PC-3 (cell line): ENCODE measurements around the gene TYK2. TPM values are rescaled to one million over a fixed set of nuclear protein-coding genes. Genes with fewer than 3 reads are reported as not detected.
"Not testable (repeated sequence)": the region's sequence is repeated elsewhere in the genome, so short reads cannot be mapped to it uniquely, and the experiment has no call there.

Experiments used
- ATAC-seq: fragments of 200-7000 bp; cut with Tn5 transposase; 2 replicates; pipeline ENCODE4 v1.9.1; 2020; ENCODE audit warnings: mild to moderate bottlenecking, moderate library complexity
- BruUV-seq: library from RNA; stranded (reverse); fragments of 400-500 nt; replicated peaks from 2 replicates; lab custom pipeline; 2021; lab: Mats Ljungman, UMichigan
- CTCF ChIA-PET: fragments of 300-600 bp; sonication (Branson Sonifier 250); formaldehyde crosslinking; loops from one replicate; lab custom pipeline; 2022; ENCODE audit warnings: antibody characterized with exemption; lab: Charles Lee
- POLR2A ChIA-PET: fragments of 300-600 bp; sonication (Branson Sonifier 250); formaldehyde crosslinking; loops from one replicate; lab custom pipeline; 2022; ENCODE audit warnings: antibody characterized with exemption; ENCODE audit not compliant: unreplicated experiment; lab: Charles Lee
- DNase-seq: peaks from one replicate; pipeline ENCODE4 v3.0.0-alpha.2; 2015
- H2AFZ ChIP-seq: fragments of 300-600 bp; sonication (generic); 2 replicates; pipeline ENCODE4 v1.6.0; 2016; ENCODE audit warnings: antibody characterized with exemption, low read length
- H3F3A ChIP-seq: fragments of 300-600 bp; sonication (generic); one replicate; pipeline ENCODE4 v1.6.0; 2017; ENCODE audit warnings: antibody characterized with exemption, low read length, control low read depth, mild to moderate bottlenecking; ENCODE audit not compliant: unreplicated experiment
- H3K27ac ChIP-seq: fragments of 300-600 bp; sonication (generic); 2 replicates; pipeline ENCODE4 v1.5.1; 2016; ENCODE audit warnings: mild to moderate bottlenecking, low read length
- H3K27me3 ChIP-seq: fragments of 300-600 bp; sonication (generic); 2 replicates; pipeline ENCODE4 v1.6.1; 2016; ENCODE audit warnings: low read length, mixed read lengths
- H3K36me3 ChIP-seq: fragments of 300-600 bp; sonication (generic); 2 replicates; pipeline ENCODE4 v1.6.1; 2016; ENCODE audit warnings: low read depth, mixed run types, low read length, mixed read lengths
- H3K4me1 ChIP-seq: fragments of 300-600 bp; sonication (generic); 2 replicates; pipeline ENCODE4 v1.5.1; 2016; ENCODE audit warnings: low read length; ENCODE audit not compliant: insufficient read depth
- H3K4me2 ChIP-seq: fragments of 300-600 bp; sonication (generic); 2 replicates; pipeline ENCODE4 v1.6.0; 2016; ENCODE audit warnings: low read length
- H3K4me3 ChIP-seq: fragments of 300-600 bp; sonication (generic); 2 replicates; pipeline ENCODE4 v1.5.1; 2016; ENCODE audit warnings: mild to moderate bottlenecking, low read length, mixed read lengths
- H3K79me2 ChIP-seq: fragments of 300-600 bp; sonication (generic); 2 replicates; pipeline ENCODE4 v1.6.1; 2017; ENCODE audit warnings: low read length, mixed read lengths
- H3K9ac ChIP-seq: fragments of 300-600 bp; sonication (generic); 2 replicates; pipeline ENCODE4 v1.6.0; 2016; ENCODE audit warnings: mild to moderate bottlenecking, low read length
- H3K9me2 ChIP-seq: fragments of 300-600 bp; sonication (generic); replicated peaks from 2 replicates; pipeline ENCODE4 v1.6.1; 2016; ENCODE audit warnings: mixed run types, low read length, mixed read lengths
- H3K9me3 ChIP-seq: fragments of 300-600 bp; sonication (generic); 2 replicates; pipeline ENCODE4 v1.6.1; 2016; ENCODE audit warnings: low read length, mixed read lengths
- H4K20me1 ChIP-seq: fragments of 300-600 bp; sonication (generic); 2 replicates; pipeline ENCODE4 v1.6.1; 2016; ENCODE audit warnings: low read length, mixed read lengths
- EZH2 ChIP-seq: fragments of 300-600 bp; sonication (generic); IDR thresholded peaks from one replicate; pipeline ENCODE4 v1.6.1; 2017; ENCODE audit warnings: antibody characterized with exemption, mild to moderate bottlenecking, low read length; ENCODE audit not compliant: unreplicated experiment
- EZH2phosphoT487 ChIP-seq: fragments of 300-600 bp; sonication (generic); IDR thresholded peaks from 2 replicates; pipeline ENCODE4 v1.6.1; 2018; ENCODE audit warnings: mild to moderate bottlenecking, antibody characterized with exemption, low read length, borderline replicate concordance
- intact Hi-C: fragments of 100-400 bp; cut with micrococcal nuclease; formaldehyde crosslinking; loops from 2 replicates; pipeline ENCODE4 v1.9.0; 2023
- total RNA-seq: library from RNA; depleted of rRNA; stranded (reverse); fragments of >200 nt; gene quantifications from 2 replicates; pipeline ENCODE4 v1.2.3, GENCODE V29; 2014
- TF ChIP-seq, protein P1 (sequence below): fragments of 300-600 bp; sonication (generic); conservative IDR thresholded peaks from 2 replicates; pipeline ENCODE4 v1.5.1; 2017; ENCODE audit warnings: antibody characterized with exemption, low read depth, mild to moderate bottlenecking, low read length

TYK2 gene
- total RNA-seq, 1 experiment from 2014 or later = 177 TPM

DNA sequence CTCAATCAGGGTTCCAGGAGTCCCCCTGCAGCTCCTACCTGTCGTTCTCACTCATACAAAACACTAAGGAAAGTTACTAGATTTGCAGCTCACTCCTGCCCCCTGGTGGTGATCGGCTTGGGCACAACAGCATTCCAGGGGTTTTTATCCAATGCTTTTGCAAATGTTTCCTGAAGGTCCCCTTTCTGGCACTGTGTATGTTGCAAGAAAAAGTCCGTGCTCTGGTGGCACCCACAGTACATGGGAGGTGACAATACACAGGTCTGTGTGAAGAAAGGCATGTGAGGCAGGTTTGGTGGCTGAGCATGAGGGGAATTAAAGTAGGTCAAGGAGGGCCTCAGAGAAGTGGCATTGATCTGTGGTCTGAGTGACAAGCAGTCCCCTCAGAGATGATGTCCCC lies 8.6 kb upstream of the TYK2 start:
- Histone ChIP-seq H3K4me1 (no peaks in the 10 kb centered on the region), H3K9me3 (no peaks in the 10 kb centered on the region), H3K4me3 (no peak overlapping the region), H3K9me2 (no peaks in the 10 kb centered on the region), H2AFZ (no peak overlapping the region), H3K9ac (no peak overlapping the region), H3K4me2 (no peak overlapping the region), H4K20me1 (no peaks in the 10 kb centered on the region), H3K36me3 (peaks cover 19% of the 10 kb centered on the region), H3K79me2 (no peaks in the 10 kb centered on the region), H3K27me3 (no peaks in the 10 kb centered on the region), H3F3A (no peaks in the 10 kb centered on the region), H3K27ac (no peak overlapping the region)
- ChIA-PET CTCF (interaction anchor here (0.6 to 2.5 kb wide), 15 partner anchors 8 to 346 kb away, joined by 3 to 62 read pairs (median 4); partner anchors contain the start of genes ICAM1, RAVER1 and TYK2), POLR2A (interaction anchor here (0.6 kb wide), 1 partner anchor 9 kb away, joined by 6 read pairs; the partner anchor contains the start of gene TYK2)
- ATAC-seq = peak; percentile 77
- no peak for TF ChIP-seq EZH2
- TF ChIP-seq, protein P1, sequence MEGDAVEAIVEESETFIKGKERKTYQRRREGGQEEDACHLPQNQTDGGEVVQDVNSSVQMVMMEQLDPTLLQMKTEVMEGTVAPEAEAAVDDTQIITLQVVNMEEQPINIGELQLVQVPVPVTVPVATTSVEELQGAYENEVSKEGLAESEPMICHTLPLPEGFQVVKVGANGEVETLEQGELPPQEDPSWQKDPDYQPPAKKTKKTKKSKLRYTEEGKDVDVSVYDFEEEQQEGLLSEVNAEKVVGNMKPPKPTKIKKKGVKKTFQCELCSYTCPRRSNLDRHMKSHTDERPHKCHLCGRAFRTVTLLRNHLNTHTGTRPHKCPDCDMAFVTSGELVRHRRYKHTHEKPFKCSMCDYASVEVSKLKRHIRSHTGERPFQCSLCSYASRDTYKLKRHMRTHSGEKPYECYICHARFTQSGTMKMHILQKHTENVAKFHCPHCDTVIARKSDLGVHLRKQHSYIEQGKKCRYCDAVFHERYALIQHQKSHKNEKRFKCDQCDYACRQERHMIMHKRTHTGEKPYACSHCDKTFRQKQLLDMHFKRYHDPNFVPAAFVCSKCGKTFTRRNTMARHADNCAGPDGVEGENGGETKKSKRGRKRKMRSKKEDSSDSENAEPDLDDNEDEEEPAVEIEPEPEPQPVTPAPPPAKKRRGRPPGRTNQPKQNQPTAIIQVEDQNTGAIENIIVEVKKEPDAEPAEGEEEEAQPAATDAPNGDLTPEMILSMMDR = peak; percentile 98
- DNase-seq = peak; percentile 94
- intact Hi-C loops = loop anchor here (1.0 to 10.0 kb wide), 3 partner anchors 54 to 130 kb away; partner anchors contain the start of genes ICAM3 and RAVER1
- BruUV-seq = TSS peak; percentile 25

DNA sequence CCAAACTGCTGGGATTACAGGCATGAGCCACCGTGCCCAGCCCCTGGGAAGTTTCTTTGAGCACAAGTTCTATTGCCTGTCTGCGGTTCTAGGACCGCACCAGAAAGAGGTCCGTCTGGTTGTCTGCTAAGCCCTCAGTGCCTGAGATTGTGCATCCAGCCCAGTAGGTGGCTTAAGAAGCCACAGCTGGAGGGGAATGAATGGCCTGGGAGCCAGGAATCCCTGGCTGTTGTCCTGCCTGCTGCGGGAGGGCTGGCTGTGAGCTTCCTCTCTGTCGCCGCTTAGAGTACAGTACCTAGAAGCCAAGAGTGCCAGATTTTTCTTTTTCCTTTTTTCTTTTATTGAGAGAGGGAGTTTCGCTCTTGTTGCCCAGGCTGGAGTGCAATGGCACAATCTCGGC lies 4.2 kb upstream of the TYK2 start:
- H3K27ac ChIP-seq = no peak overlapping the region
- TF ChIP-seq EZH2phosphoT487 (no peak), EZH2 (no peak)
- TF ChIP-seq, protein P1 = no peak
- no peak overlapping the region for H3K4me2 ChIP-seq
- no peaks in the 10 kb centered on the region for H3K36me3 ChIP-seq
- ChIA-PET POLR2A (no interaction called here), CTCF (no interaction called here)
- no peak overlapping the region for H3K9ac ChIP-seq
- H3K79me2 ChIP-seq = peaks cover 7% of the 10 kb centered on the region
- intact Hi-C loops = loop anchor here (10.0 kb wide), 1 partner anchor 50 kb away; the partner anchor contains the start of genes ICAM3 and RAVER1
- no peaks in the 10 kb centered on the region for H3K9me3 ChIP-seq
- H3K27me3 ChIP-seq = no peaks in the 10 kb centered on the region
- H2AFZ ChIP-seq = no peak overlapping the region
- ATAC-seq (no peak), DNase-seq (no peak)
- peaks cover 7% of the 10 kb centered on the region for H3K4me1 ChIP-seq
- no peaks in the 10 kb centered on the region for H3F3A ChIP-seq
- BruUV-seq = no TSS peak
- no peaks in the 10 kb centered on the region for H3K9me2 ChIP-seq
- no peak overlapping the region for H3K4me3 ChIP-seq
- H4K20me1 ChIP-seq = no peaks in the 10 kb centered on the region

DNA sequence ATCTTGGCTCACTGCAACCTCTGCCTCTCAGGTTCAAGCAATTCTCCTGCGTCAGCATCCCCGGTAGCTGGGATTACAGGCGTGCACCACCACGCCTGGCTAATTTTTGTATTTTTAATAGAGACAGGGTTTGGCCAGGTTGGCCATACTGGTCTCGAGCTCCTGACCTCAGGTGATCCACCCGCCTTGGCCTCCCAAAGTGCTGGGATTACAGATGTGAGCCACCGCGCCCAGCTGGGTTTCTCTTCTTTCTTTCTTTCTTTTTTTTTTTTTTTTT lies 2.8 kb upstream of the TYK2 start:
- POLR2A ChIA-PET, H3K9me2 ChIP-seq, H3F3A ChIP-seq, H3K9me3 ChIP-seq, BruUV-seq, H4K20me1 ChIP-seq, H2AFZ ChIP-seq, H3K4me2 ChIP-seq, H3K36me3 ChIP-seq, H3K27ac ChIP-seq, H3K4me3 ChIP-seq, ATAC-seq, CTCF ChIA-PET, H3K9ac ChIP-seq, H3K4me1 ChIP-seq, H3K27me3 ChIP-seq, DNase-seq: not testable (repeated sequence)
- H3K79me2 ChIP-seq = peaks cover 14% of the 10 kb centered on the region
- intact Hi-C loops = loop anchor here (10.0 kb wide), 1 partner anchor 48 kb away; the partner anchor contains the start of genes ICAM3 and RAVER1
